Right lung (tissue), 5 donors: ENCODE data around the gene OR2F1. TPM values are rescaled to one million over a fixed set of nuclear protein-coding genes. Genes with fewer than 3 reads are reported as not detected.
"Not testable (repeated sequence)": the region's sequence is repeated elsewhere in the genome, so short reads cannot be mapped to it uniquely, and the experiment has no call there.

ENCODE experiments used
- DNase-seq, 2 donors: peaks; one replicate each; pipeline ENCODE4 v3.0.0-alpha.2; 2013
- polyA plus RNA-seq, 5 donors: library from polyadenylated mRNA; unstranded; fragments of 120-200 nt; gene quantifications; one replicate each; pipeline versions ENCODE4 v1.2.1 to v1.2.3, GENCODE V29; 2013; ENCODE audit warnings: inconsistent platforms in 1 of 5, low replicate concordance in 1 of 5; ENCODE audit not compliant: insufficient read length in 5 of 5, insufficient read depth in 1 of 5

OR2F1 gene
- polyA plus RNA-seq, 5 donors: 0.08 TPM; not detected in 4

GRCh38 chr7:144006692-144007042 lies 52.0 kb downstream of the OR2F1 start:
- DNase-seq: no peak

GRCh38 chr7:144009361-144009760 lies 54.7 kb downstream of the OR2F1 start:
- no peak for DNase-seq

DNA sequence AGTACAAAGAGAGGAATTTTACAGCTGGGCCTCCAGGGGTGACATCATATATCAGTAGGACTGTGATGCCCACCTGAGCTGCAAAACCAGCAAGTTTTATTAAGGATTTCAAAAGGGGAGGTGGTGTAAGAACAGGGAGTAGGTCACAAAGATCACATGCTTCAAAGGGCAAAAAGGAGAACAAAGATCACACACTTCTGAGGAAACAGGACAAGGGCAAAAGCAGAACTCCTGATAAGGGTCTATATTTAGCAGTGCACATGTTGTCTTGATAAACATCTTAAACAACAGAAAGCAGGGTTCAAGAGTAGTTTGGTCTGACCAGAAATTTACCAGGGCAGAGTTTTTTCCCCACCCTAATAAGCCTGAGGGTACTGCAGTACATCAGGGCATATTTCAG lies 55.4 kb downstream of the OR2F1 start:
- DNase-seq: not testable (repeated sequence)

GRCh38 chr7:144010821-144011220 lies 56.2 kb downstream of the OR2F1 start:
- DNase-seq: not testable (repeated sequence)

DNA sequence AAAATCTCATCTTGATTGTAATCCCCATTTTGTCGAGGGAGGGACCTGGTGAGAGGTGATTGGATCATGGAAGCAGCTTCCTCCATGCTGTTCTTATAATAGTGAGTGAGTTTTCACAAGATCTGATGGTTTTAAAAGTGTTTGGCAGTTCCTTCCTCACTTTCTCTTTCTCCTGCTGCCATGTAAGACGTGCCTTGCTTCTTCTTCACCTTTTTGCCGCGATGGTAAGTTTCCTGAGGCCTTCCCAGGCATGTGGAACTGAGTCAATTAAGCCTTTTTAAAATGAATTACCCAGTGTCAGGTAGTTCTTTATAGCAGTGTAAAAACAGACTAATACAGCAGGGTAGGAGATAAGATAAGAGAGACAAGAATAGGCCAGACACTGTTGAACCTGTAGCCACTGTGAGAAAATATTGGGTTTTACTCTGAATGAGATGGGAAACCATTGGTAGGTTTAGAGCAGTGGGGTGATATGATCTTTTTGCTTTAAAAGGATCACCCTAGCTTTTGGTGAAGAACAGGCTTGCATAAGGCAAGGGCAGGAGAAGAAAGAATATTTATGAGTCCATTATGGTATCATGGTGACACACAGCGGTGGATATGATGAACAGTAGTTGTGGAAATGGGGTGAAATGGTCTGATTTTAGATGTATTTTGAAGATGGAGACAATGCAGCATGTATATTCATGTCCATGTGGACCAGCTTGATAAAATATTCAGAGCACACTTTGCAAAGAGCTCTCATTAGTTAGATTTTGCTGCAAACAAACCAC lies 57.0 kb downstream of the OR2F1 start:
- no peak for DNase-seq

Other genes starting within 250 kb of the OR2F1 start
- gene CTAGE6, start 197.1 kb upstream of the OR2F1 start, polyA plus RNA-seq: under 1 TPM in 2 of 5 donors, not detected in 3; 0.16 to 0.22 TPM
- 100 to 1,000 TPM in 3 of 5 donors, 10 to 100 TPM in 2; 78.5 to 115 (median 103) TPM for gene TCAF1, start 52.7 kb upstream of the OR2F1 start, polyA plus RNA-seq
- not detected for gene OR2F2, start 19.6 kb upstream of the OR2F1 start, polyA plus RNA-seq
- under 1 TPM in 1 of 5 donors, not detected in 4; 0.03 TPM for gene OR6B1, start 45.5 kb downstream of the OR2F1 start, polyA plus RNA-seq
- under 1 TPM; 0.05 to 0.26 (median 0.15) TPM for gene OR2A5, start 94.1 kb downstream of the OR2F1 start, polyA plus RNA-seq
- under 1 TPM in 2 of 5 donors, not detected in 3; 0.06 to 0.12 TPM for gene OR2A25, start 115.0 kb downstream of the OR2F1 start, polyA plus RNA-seq
- under 1 TPM in 3 of 5 donors, not detected in 2; 0.03 to 0.09 (median 0.04) TPM for gene OR2A12, start 131.4 kb downstream of the OR2F1 start, polyA plus RNA-seq
- gene OR2A2, start 154.7 kb downstream of the OR2F1 start, polyA plus RNA-seq: not detected
- gene OR2A14, start 168.3 kb downstream of the OR2F1 start, polyA plus RNA-seq: under 1 TPM in 1 of 5 donors, not detected in 4; 0.08 TPM
- gene CTAGE4, start 228.6 kb downstream of the OR2F1 start, polyA plus RNA-seq: 10 to 100 TPM in 1 of 5 donors, 1 to 10 TPM in 4; 1.3 to 19.4 (median 7.2) TPM
- gene ARHGEF35, start 241.0 kb downstream of the OR2F1 start, polyA plus RNA-seq: 10 to 100 TPM in 4 of 5 donors, 1 to 10 TPM in 1; 9.0 to 17.7 (median 15.8) TPM